SK-N-SH (cell line): ENCODE results near the gene DOCK8.

Experiments used
- EP300 ChIP-seq, 2 experiments: IDR thresholded peaks; 2 replicates each; pipeline versions ENCODE4 v1.4.0 to v1.6.1; 2012; ENCODE audit warnings: borderline replicate concordance in 1 of 2, low read depth in 1 of 2, low read length in 1 of 2
- EZH2phosphoT487 ChIP-seq: fragments of 200-600 bp; sonication (generic); IDR thresholded peaks from 2 replicates; pipeline ENCODE4 v1.6.1; 2017; ENCODE audit warnings: low read depth, mixed run types, mild to moderate bottlenecking, antibody characterized with exemption, moderate library complexity, borderline replicate concordance
- RAD21 ChIP-seq: IDR thresholded peaks from 2 replicates; pipeline ENCODE4 v1.6.1; 2012; ENCODE audit warnings: mild to moderate bottlenecking, low read length
- RCOR1 ChIP-seq: fragments of 150-350 bp; IDR thresholded peaks from 2 replicates; pipeline ENCODE4 v1.6.1; 2017; ENCODE audit warnings: antibody characterized with exemption, low read length
- RFX5 ChIP-seq: IDR thresholded peaks from 2 replicates; pipeline ENCODE4 v1.6.1; 2012; ENCODE audit warnings: mild to moderate bottlenecking, improper control_type of control experiment, low read length
- TAF1 ChIP-seq: IDR thresholded peaks from 2 replicates; pipeline ENCODE4 v1.6.1; 2012; ENCODE audit warnings: low read depth, mild to moderate bottlenecking, low read length, moderate library complexity, borderline replicate concordance
- TF ChIP-seq, protein P1 (sequence below): fragments of 200-600 bp; sonication (generic); IDR thresholded peaks from 2 replicates; pipeline ENCODE4 v1.6.1; 2017; ENCODE audit warnings: antibody characterized with exemption, mild to moderate bottlenecking, moderate library complexity
- TF ChIP-seq, protein P2 (sequence below): IDR thresholded peaks from 2 replicates; pipeline ENCODE4 v1.6.1; 2012; ENCODE audit warnings: mild to moderate bottlenecking, low read depth, low read length, moderate library complexity
- TF ChIP-seq, protein P3 (sequence below): IDR thresholded peaks from 2 replicates; pipeline ENCODE4 v1.4.0; 2012; ENCODE audit warnings: low read depth

DNA sequence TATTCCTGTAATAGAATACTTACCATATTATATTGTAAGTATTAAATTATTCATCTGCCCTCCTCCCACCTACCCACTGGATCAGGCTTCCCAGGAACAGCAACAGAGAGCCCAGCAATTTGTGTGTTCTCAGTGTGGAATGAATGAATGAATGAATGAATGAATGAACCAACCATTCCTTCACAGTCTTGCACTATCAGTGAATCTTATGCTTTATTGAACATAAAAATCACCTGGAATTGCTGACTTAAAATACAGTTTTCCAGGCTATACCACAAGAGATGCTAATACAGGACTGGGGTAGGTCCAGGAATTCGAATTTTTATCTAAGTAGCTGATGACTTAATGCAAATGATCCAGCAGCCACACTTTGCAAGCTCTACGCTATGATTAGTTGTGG is 51.6 kb downstream of the DOCK8 start:
- TF ChIP-seq, protein P1, sequence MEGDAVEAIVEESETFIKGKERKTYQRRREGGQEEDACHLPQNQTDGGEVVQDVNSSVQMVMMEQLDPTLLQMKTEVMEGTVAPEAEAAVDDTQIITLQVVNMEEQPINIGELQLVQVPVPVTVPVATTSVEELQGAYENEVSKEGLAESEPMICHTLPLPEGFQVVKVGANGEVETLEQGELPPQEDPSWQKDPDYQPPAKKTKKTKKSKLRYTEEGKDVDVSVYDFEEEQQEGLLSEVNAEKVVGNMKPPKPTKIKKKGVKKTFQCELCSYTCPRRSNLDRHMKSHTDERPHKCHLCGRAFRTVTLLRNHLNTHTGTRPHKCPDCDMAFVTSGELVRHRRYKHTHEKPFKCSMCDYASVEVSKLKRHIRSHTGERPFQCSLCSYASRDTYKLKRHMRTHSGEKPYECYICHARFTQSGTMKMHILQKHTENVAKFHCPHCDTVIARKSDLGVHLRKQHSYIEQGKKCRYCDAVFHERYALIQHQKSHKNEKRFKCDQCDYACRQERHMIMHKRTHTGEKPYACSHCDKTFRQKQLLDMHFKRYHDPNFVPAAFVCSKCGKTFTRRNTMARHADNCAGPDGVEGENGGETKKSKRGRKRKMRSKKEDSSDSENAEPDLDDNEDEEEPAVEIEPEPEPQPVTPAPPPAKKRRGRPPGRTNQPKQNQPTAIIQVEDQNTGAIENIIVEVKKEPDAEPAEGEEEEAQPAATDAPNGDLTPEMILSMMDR = no peak
- no peak for TF ChIP-seq EP300 (IDR thresholded peaks at IDR 0.05; ENCODE audit: borderline replicate concordance in 1 of 2, low read depth in 1 of 2, low read length in 1 of 2)
- no peak for TF ChIP-seq RFX5
- no peak for TF ChIP-seq TAF1
- TF ChIP-seq RCOR1 = no peak
- TF ChIP-seq, protein P2, sequence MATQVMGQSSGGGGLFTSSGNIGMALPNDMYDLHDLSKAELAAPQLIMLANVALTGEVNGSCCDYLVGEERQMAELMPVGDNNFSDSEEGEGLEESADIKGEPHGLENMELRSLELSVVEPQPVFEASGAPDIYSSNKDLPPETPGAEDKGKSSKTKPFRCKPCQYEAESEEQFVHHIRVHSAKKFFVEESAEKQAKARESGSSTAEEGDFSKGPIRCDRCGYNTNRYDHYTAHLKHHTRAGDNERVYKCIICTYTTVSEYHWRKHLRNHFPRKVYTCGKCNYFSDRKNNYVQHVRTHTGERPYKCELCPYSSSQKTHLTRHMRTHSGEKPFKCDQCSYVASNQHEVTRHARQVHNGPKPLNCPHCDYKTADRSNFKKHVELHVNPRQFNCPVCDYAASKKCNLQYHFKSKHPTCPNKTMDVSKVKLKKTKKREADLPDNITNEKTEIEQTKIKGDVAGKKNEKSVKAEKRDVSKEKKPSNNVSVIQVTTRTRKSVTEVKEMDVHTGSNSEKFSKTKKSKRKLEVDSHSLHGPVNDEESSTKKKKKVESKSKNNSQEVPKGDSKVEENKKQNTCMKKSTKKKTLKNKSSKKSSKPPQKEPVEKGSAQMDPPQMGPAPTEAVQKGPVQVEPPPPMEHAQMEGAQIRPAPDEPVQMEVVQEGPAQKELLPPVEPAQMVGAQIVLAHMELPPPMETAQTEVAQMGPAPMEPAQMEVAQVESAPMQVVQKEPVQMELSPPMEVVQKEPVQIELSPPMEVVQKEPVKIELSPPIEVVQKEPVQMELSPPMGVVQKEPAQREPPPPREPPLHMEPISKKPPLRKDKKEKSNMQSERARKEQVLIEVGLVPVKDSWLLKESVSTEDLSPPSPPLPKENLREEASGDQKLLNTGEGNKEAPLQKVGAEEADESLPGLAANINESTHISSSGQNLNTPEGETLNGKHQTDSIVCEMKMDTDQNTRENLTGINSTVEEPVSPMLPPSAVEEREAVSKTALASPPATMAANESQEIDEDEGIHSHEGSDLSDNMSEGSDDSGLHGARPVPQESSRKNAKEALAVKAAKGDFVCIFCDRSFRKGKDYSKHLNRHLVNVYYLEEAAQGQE = no peak
- TF ChIP-seq EZH2phosphoT487 = no peak
- TF ChIP-seq, protein P3, sequence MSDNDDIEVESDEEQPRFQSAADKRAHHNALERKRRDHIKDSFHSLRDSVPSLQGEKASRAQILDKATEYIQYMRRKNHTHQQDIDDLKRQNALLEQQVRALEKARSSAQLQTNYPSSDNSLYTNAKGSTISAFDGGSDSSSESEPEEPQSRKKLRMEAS = no peak
- no peak for TF ChIP-seq RAD21
